HG03571 (cell line): ENCODE results near the gene HGFAC.
"Not testable (repeated sequence)": the region's sequence is repeated elsewhere in the genome, so short reads cannot be mapped to it uniquely, and the experiment has no call there.

Experiments
- ATAC-seq: cut with Tn5 transposase; IDR thresholded peaks from one replicate; pipeline ENCODE4 v1.9.1; 2021; ENCODE audit not compliant: unreplicated experiment

The HGFAC gene

GRCh38 chr4:3410401-3411135, 31.2 kb upstream of the HGFAC start:
- ATAC-seq, result no peak

- not testable (repeated sequence) for ATAC-seq
Measured at GRCh38 chr4:3411190-3411589, 30.6 kb upstream of the HGFAC start.

- ATAC-seq, result no peak
Measured at GRCh38 chr4:3411676-3412075, 30.1 kb upstream of the HGFAC start.

GRCh38 chr4:3412257-3413020, 29.3 kb upstream of the HGFAC start:
- ATAC-seq, result no peak

- ATAC-seq, result no peak
Measured at GRCh38 chr4:3413217-3413671, 28.5 kb upstream of the HGFAC start.

GRCh38 chr4:3413675-3414420, 27.9 kb upstream of the HGFAC start:
- no peak for ATAC-seq

- no peak for ATAC-seq
Measured at GRCh38 chr4:3414421-3415279, 27.1 kb upstream of the HGFAC start.

GRCh38 chr4:3415471-3416141, 26.2 kb upstream of the HGFAC start:
- ATAC-seq, result no peak

GRCh38 chr4:3416270-3416669, 25.5 kb upstream of the HGFAC start:
- ATAC-seq, result no peak

- no peak for ATAC-seq
Measured at GRCh38 chr4:3416821-3417221, 24.9 kb upstream of the HGFAC start.

GRCh38 chr4:3417448-3417847, 24.3 kb upstream of the HGFAC start:
- ATAC-seq, result no peak

GRCh38 chr4:3418029-3418762, 23.6 kb upstream of the HGFAC start:
- ATAC-seq, result no peak

GRCh38 chr4:3419836-3420605, 21.7 kb upstream of the HGFAC start:
- no peak for ATAC-seq

GRCh38 chr4:3420606-3420955, 21.2 kb upstream of the HGFAC start:
- no peak for ATAC-seq

GRCh38 chr4:3420956-3421355, 20.8 kb upstream of the HGFAC start:
- no peak for ATAC-seq

- no peak for ATAC-seq
Measured at GRCh38 chr4:3421470-3421869, 20.3 kb upstream of the HGFAC start.

GRCh38 chr4:3422241-3422801, 19.4 kb upstream of the HGFAC start:
- ATAC-seq, result no peak

GRCh38 chr4:3422808-3423297, 18.9 kb upstream of the HGFAC start:
- ATAC-seq, result no peak
